NCI-H2081 (cell line): ENCODE measurements around the gene MINDY3.
A peak's percentile ranks its signal among the peaks of the same experiment; 100 is the strongest.
"Not testable (repeated sequence)": the region's sequence is repeated elsewhere in the genome, so short reads cannot be mapped to it uniquely, and the experiment has no call there.

Experiments used
- DNase-seq, 2 experiments: peaks; one replicate each; lab custom pipeline; 2025; lab: John Stamatoyannopoulos, UW

MINDY3 gene

GRCh38 chr10:15859906-15860691 is at the start of gene MINDY3:
MINDY3 (minus strand) TSS chr10:15860507; CDS start chr10:15860299, 208 bp downstream.
- DNase-seq = peak; percentile 74 to 79

GRCh38 chr10:15901889-15902288 is 41.6 kb upstream of the MINDY3 start:
- DNase-seq = no peak

- no peak for DNase-seq
Observed at GRCh38 chr10:15898046-15898445, 37.7 kb upstream of the MINDY3 start.

GRCh38 chr10:15897287-15897686 is 37.0 kb upstream of the MINDY3 start:
- DNase-seq = no peak

GRCh38 chr10:15896654-15897053 is 36.3 kb upstream of the MINDY3 start:
- no peak for DNase-seq

- DNase-seq = no peak
Observed at GRCh38 chr10:15884447-15884846, 24.1 kb upstream of the MINDY3 start.

- no peak for DNase-seq
Observed at GRCh38 chr10:15881542-15881941, 21.2 kb upstream of the MINDY3 start.

GRCh38 chr10:15879663-15880062 is 19.4 kb upstream of the MINDY3 start:
- peak; percentile 55 to 73 for DNase-seq

GRCh38 chr10:15879058-15879457 is 18.8 kb upstream of the MINDY3 start:
- DNase-seq = peak; percentile 42 to 58

- no peak for DNase-seq
Observed at GRCh38 chr10:15877836-15878576, 17.7 kb upstream of the MINDY3 start.

GRCh38 chr10:15876274-15876673 is 16.0 kb upstream of the MINDY3 start:
- not testable (repeated sequence) for DNase-seq

GRCh38 chr10:15872645-15873044 is 12.3 kb upstream of the MINDY3 start:
- DNase-seq = not testable (repeated sequence)

- DNase-seq = no peak
Observed at GRCh38 chr10:15871823-15872222, 11.5 kb upstream of the MINDY3 start.

GRCh38 chr10:15869935-15870334 is 9.6 kb upstream of the MINDY3 start:
- DNase-seq = no peak

- no peak for DNase-seq
Observed at GRCh38 chr10:15868006-15868405, 7.7 kb upstream of the MINDY3 start.

- DNase-seq = no peak
Observed at GRCh38 chr10:15865304-15865703, 5.0 kb upstream of the MINDY3 start.

GRCh38 chr10:15864419-15864818 is 4.1 kb upstream of the MINDY3 start:
- peak in 1 of 2 experiments; percentile 6 for DNase-seq

GRCh38 chr10:15863733-15864132 is 3.4 kb upstream of the MINDY3 start:
- DNase-seq = peak; percentile 57 to 93

- no peak for DNase-seq
Observed at GRCh38 chr10:15863323-15863722, 3.0 kb upstream of the MINDY3 start.

GRCh38 chr10:15860692-15861201 is 440 bp upstream of the MINDY3 start:
- DNase-seq = no peak

GRCh38 chr10:15859509-15859905 is 800 bp downstream of the MINDY3 start:
- DNase-seq = no peak

GRCh38 chr10:15858861-15859281 is 1.4 kb downstream of the MINDY3 start:
- DNase-seq = no peak

GRCh38 chr10:15857107-15857575 is 3.2 kb downstream of the MINDY3 start:
- DNase-seq = no peak
